ENCODE data around the gene CHCHD6.

- no peak for TF ChIP-seq EP300 (conservative IDR thresholded peaks at IDR 0.05; ENCODE audit: poor library complexity, severe bottlenecking)
- TF ChIP-seq REST (IDR thresholded peaks at IDR 0.05; ENCODE audit: borderline replicate concordance) = no peak
- TF ChIP-seq POLR2AphosphoS5 (IDR thresholded peaks at IDR 0.05) = no peak
- no peak for TF ChIP-seq CTCF (IDR thresholded peaks at IDR 0.05; ENCODE audit: poor library complexity, severe bottlenecking)
- TF ChIP-seq EZH2 (IDR thresholded peaks at IDR 0.05; ENCODE audit: borderline replicate concordance, insufficient read depth, low read length, poor library complexity, severe bottlenecking) = no peak
These were observed 260.2 kb downstream of the CHCHD6 start for GRCh38 chr3:126964261-126964660.

Measured in neural cell (in vitro differentiated cells).